H1 (cell line): ENCODE measurements around the gene PRG2. TPM values are rescaled to one million over a fixed set of nuclear protein-coding genes. Genes with fewer than 3 reads are reported as not detected.

Experiments
- CTCF ChIA-PET: fragments of 300-600 bp; sonication (Branson Sonifier 250); formaldehyde crosslinking; loops from one replicate; lab custom pipeline; 2021; ENCODE audit not compliant: partially characterized antibody; lab: Charles Lee
- POLR2A ChIA-PET: fragments of 300-600 bp; sonication (Branson Sonifier 250); formaldehyde crosslinking; loops from one replicate; lab custom pipeline; 2021; ENCODE audit warnings: inconsistent platforms; ENCODE audit not compliant: partially characterized antibody; lab: Charles Lee
- DNase-seq, 2 experiments: peaks; one replicate each; pipeline versions ENCODE4 v3.0.0 to v3.0.0-alpha.2; 2010 to 2022; ENCODE audit warnings: low spot score in 2 of 2, low read depth in 1 of 2, mixed read lengths in 1 of 2
- FAIRE-seq: peaks from 2 replicates; lab custom pipeline; 2011; peaks lifted over from hg19 to GRCh38; lab: Jason Lieb, UNC
- H2AFZ ChIP-seq: 2 replicates; pipeline ENCODE4 v1.8.1; 2012; ENCODE audit warnings: low read length, inconsistent platforms
- H2AK5ac ChIP-seq: 2 replicates; pipeline ENCODE4 v1.6.1; 2013; ENCODE audit warnings: low read depth, low read length
- H2BK120ac ChIP-seq: replicated peaks from 2 replicates; pipeline ENCODE3; 2013; ENCODE audit warnings: low read depth, low read length, inconsistent platforms
- H2BK12ac ChIP-seq: 2 replicates; pipeline ENCODE4 v1.6.1; 2013; ENCODE audit warnings: low read depth, low read length
- H2BK15ac ChIP-seq: 2 replicates; pipeline ENCODE4 v1.6.1; 2013; ENCODE audit warnings: low read length
- H2BK20ac ChIP-seq: 2 replicates; pipeline ENCODE4 v1.6.1; 2013; ENCODE audit warnings: low read length
- H2BK5ac ChIP-seq: 2 replicates; pipeline ENCODE4 v1.6.1; 2013; ENCODE audit warnings: low read depth, low read length
- H3K14ac ChIP-seq: 2 replicates; pipeline ENCODE4 v1.6.1; 2013; ENCODE audit warnings: inconsistent platforms; ENCODE audit not compliant: insufficient read length
- H3K18ac ChIP-seq: 2 replicates; pipeline ENCODE4 v1.6.1; 2013; ENCODE audit warnings: low read length; ENCODE audit errors: extremely low read depth
- H3K23ac ChIP-seq: 2 replicates; pipeline ENCODE4 v1.6.1; 2013; ENCODE audit warnings: inconsistent platforms; ENCODE audit not compliant: insufficient read length
- H3K23me2 ChIP-seq: 2 replicates; pipeline ENCODE4 v1.6.1; 2013; ENCODE audit warnings: low read depth, low read length
- H3K27ac ChIP-seq: 2 replicates; pipeline ENCODE4 v1.6.1; 2011; ENCODE audit warnings: low read depth, low read length, inconsistent platforms
- H3K27me3 ChIP-seq, 4 experiments: replicated peaks in 1 of 4; 1 replicate in 1 of 4; 2 replicates in 3 of 4; pipeline versions ENCODE4 v1.6.1 to v1.8.1; 2011 to 2013; ENCODE audit warnings: low read length in 3 of 4, mild to moderate bottlenecking in 3 of 4, inconsistent platforms in 2 of 4, mixed read lengths in 2 of 4, moderate library complexity in 1 of 4; ENCODE audit not compliant: control insufficient read depth in 3 of 4, insufficient read depth in 3 of 4; ENCODE audit errors: extremely low read depth in 1 of 4
- H3K36me3 ChIP-seq, 4 experiments: 2 replicates each; pipeline versions ENCODE4 v1.6.1 to v1.8.1; 2011 to 2013; ENCODE audit warnings: mild to moderate bottlenecking in 4 of 4, low read length in 3 of 4, moderate library complexity in 2 of 4, control low read depth in 1 of 4, inconsistent platforms in 1 of 4; ENCODE audit not compliant: insufficient read depth in 4 of 4, control insufficient read depth in 2 of 4
- H3K4ac ChIP-seq: replicated peaks from 2 replicates; pipeline ENCODE3; 2013; ENCODE audit warnings: low read length, low read depth, mixed read lengths, inconsistent platforms; ENCODE audit not compliant: insufficient read length
- H3K4me1 ChIP-seq, 4 experiments: replicated peaks in 1 of 4; 1 replicate in 1 of 4; 2 replicates in 3 of 4; pipeline versions ENCODE4 v1.6.1 to v1.8.1; 2011 to 2013; ENCODE audit warnings: low read length in 3 of 4, inconsistent platforms in 2 of 4, mixed read lengths in 1 of 4; ENCODE audit not compliant: insufficient read depth in 4 of 4, control insufficient read depth in 3 of 4
- H3K4me2 ChIP-seq, 2 experiments: 2 replicates each; pipeline versions ENCODE4 v1.6.1 to v1.8.1; 2011 to 2013; ENCODE audit warnings: low read depth in 2 of 2, low read length in 2 of 2, control low read depth in 1 of 2, inconsistent platforms in 1 of 2, mild to moderate bottlenecking in 1 of 2; ENCODE audit not compliant: insufficient read depth in 1 of 2
- H3K4me3 ChIP-seq, 4 experiments: fragments of 200-600, 300-600 bp in 1 of 4; sonication (generic), shearing (Covaris generic), sonication (Bioruptor Twin) in 1 of 4; 2 replicates each; pipeline versions ENCODE4 v1.5.1 to v1.8.1; 2011 to 2016; ENCODE audit warnings: low read length in 4 of 4, low read depth in 3 of 4, control low read depth in 2 of 4, inconsistent platforms in 2 of 4, mild to moderate bottlenecking in 2 of 4, mixed read lengths in 1 of 4, moderate library complexity in 1 of 4; ENCODE audit not compliant: insufficient read depth in 2 of 4; ENCODE audit errors: extremely low read depth in 1 of 4
- H3K56ac ChIP-seq: replicated peaks from 2 replicates; pipeline ENCODE3; 2013; ENCODE audit warnings: low read depth, mild to moderate bottlenecking, mixed read lengths, low read length, inconsistent platforms; ENCODE audit not compliant: insufficient read length
- H3K79me1 ChIP-seq: 2 replicates; pipeline ENCODE4 v1.6.1; 2013; ENCODE audit warnings: low read depth, low read length, control low read depth
- H3K79me2 ChIP-seq, 2 experiments: 2 replicates each; pipeline versions ENCODE4 v1.6.1 to v1.8.1; 2012 to 2013; ENCODE audit warnings: low read length in 2 of 2, mild to moderate bottlenecking in 2 of 2, inconsistent platforms in 1 of 2; ENCODE audit not compliant: insufficient read depth in 2 of 2, control insufficient read depth in 1 of 2
- H3K9ac ChIP-seq, 4 experiments: replicated peaks in 1 of 4; 1 replicate in 1 of 4; 2 replicates in 3 of 4; pipeline versions ENCODE4 v1.6.1 to v1.8.1; 2011 to 2013; ENCODE audit warnings: low read depth in 3 of 4, low read length in 3 of 4, control low read depth in 2 of 4, mild to moderate bottlenecking in 2 of 4, moderate library complexity in 2 of 4, inconsistent platforms in 1 of 4; ENCODE audit errors: extremely low read depth in 1 of 4
- H3K9me3 ChIP-seq, 2 experiments: 2 replicates each; pipeline versions ENCODE4 v1.6.1 to v1.8.1; 2012 to 2013; ENCODE audit warnings: mild to moderate bottlenecking in 2 of 2, moderate library complexity in 2 of 2, control low read depth in 1 of 2, inconsistent platforms in 1 of 2, low read depth in 1 of 2, low read length in 1 of 2, mixed read lengths in 1 of 2; ENCODE audit not compliant: insufficient read depth in 2 of 2
- H4K20me1 ChIP-seq, 2 experiments: replicated peaks in 1 of 2; 2 replicates each; pipeline versions ENCODE3 to v1.8.1; 2011 to 2013; ENCODE audit warnings: inconsistent platforms in 2 of 2, low read length in 2 of 2, mild to moderate bottlenecking in 1 of 2; ENCODE audit not compliant: insufficient read depth in 2 of 2, control insufficient read depth in 1 of 2
- H4K5ac ChIP-seq: 2 replicates; pipeline ENCODE4 v1.6.1; 2013; ENCODE audit warnings: low read length, low read depth, mixed read lengths, inconsistent platforms; ENCODE audit not compliant: insufficient read length
- H4K8ac ChIP-seq: 2 replicates; pipeline ENCODE4 v1.8.0; 2013; ENCODE audit warnings: mild to moderate bottlenecking, moderate library complexity, low read length, inconsistent platforms; ENCODE audit not compliant: insufficient read depth; ENCODE audit errors: extremely low read depth
- H4K91ac ChIP-seq: replicated peaks from 2 replicates; pipeline ENCODE3; 2013; ENCODE audit warnings: low read length, mixed read lengths, inconsistent platforms; ENCODE audit not compliant: insufficient read length
- ASH2L ChIP-seq: fragments of 200-600, 300-600 bp; sonication (generic); IDR thresholded peaks from one replicate; pipeline ENCODE4 v1.7.1; 2017; ENCODE audit warnings: low read length
- CBX5 ChIP-seq: fragments of 300-800, 300-1000 bp; sonication (generic); IDR thresholded peaks from 2 replicates; pipeline ENCODE4 v1.7.1; 2016; ENCODE audit warnings: antibody characterized with exemption, low read length, low read depth
- CHD1 ChIP-seq: IDR thresholded peaks from 2 replicates; pipeline ENCODE4 v1.6.1; 2012; ENCODE audit warnings: low read depth, low read length, improper control_type of control experiment
- CREB1 ChIP-seq: IDR thresholded peaks from 2 replicates; pipeline ENCODE4 v1.6.1; 2012; ENCODE audit warnings: inconsistent platforms
- JUN ChIP-seq: IDR thresholded peaks from 2 replicates; pipeline ENCODE4 v1.6.1; 2011; ENCODE audit warnings: low read depth, mild to moderate bottlenecking, improper control_type of control experiment, low read length
- RBBP5 ChIP-seq: IDR thresholded peaks from 2 replicates; pipeline ENCODE4 v1.7.1; 2012; ENCODE audit warnings: low read depth, mild to moderate bottlenecking, inconsistent platforms, low read length, moderate library complexity, borderline replicate concordance
- RFX5 ChIP-seq: IDR thresholded peaks from 2 replicates; pipeline ENCODE4 v1.6.1; 2011; ENCODE audit warnings: low read depth, low read length, improper control_type of control experiment, borderline replicate concordance
- RNF2 ChIP-seq: fragments of 200-900, 300-1000 bp; sonication (generic); IDR thresholded peaks from 2 replicates; pipeline ENCODE4 v1.7.1; 2016; ENCODE audit warnings: borderline replicate concordance, low read depth, mild to moderate bottlenecking, antibody characterized with exemption, low read length; ENCODE audit not compliant: poor library complexity, severe bottlenecking; ENCODE audit errors: missing control alignments
- SUZ12 ChIP-seq: fragments of 200-600 bp; sonication (generic); IDR thresholded peaks from 2 replicates; pipeline ENCODE4 v1.6.1; 2012; ENCODE audit warnings: mild to moderate bottlenecking, inconsistent platforms, low read length, moderate library complexity, mixed read lengths
- YY1 ChIP-seq: IDR thresholded peaks from 2 replicates; pipeline ENCODE4 v1.6.1; 2011; ENCODE audit warnings: low read depth, mild to moderate bottlenecking, low read length
- WGBS, 2 experiments: shearing (Covaris generic) in 1 of 2; methylation state at CpG; one replicate each; pipeline versions ENCODE4 v1.1.6 to v1.1.7; 2013 to 2015; ENCODE audit warnings: low lambda C conversion rate in 2 of 2, mixed read lengths in 2 of 2, inconsistent platforms in 1 of 2, low coverage in 1 of 2, missing lambda C conversion rate in 1 of 2; ENCODE audit not compliant: insufficient replicate concordance in 2 of 2, insufficient coverage in 1 of 2, insufficient read length in 1 of 2; ENCODE audit errors: extremely low coverage in 1 of 2, missing lambda C conversion rate in 1 of 2; 5-methylcytosine and 5-hydroxymethylcytosine counted together
- polyA plus RNA-seq, 7 experiments: library from polyadenylated mRNA; depleted of rRNA in 3 of 7; stranded (reverse) in 5 of 7; unstranded in 2 of 7; fragments of >200 nt in 5 of 7; fragments of 200-250 nt in 2 of 7; gene quantifications; 1 replicate in 5 of 7; 2 replicates in 1 of 7; 4 replicates in 1 of 7; pipeline versions ENCODE4 v1.2.1 to v1.2.3, GENCODE V29; 2011 to 2013; ENCODE audit warnings: missing spikeins in 2 of 7, mixed read lengths in 2 of 7
- total RNA-seq: library from RNA; stranded (reverse); fragmentation: NEBNext Ultra II Directional; extraction: Animal tissue kit (Norgen Biotek cat#: 25700); gene quantifications from 2 replicates; pipeline ENCODE4 v1.2.1, GENCODE V29; 2021
- TF ChIP-seq, protein P1 (sequence below): IDR thresholded peaks from 2 replicates; pipeline ENCODE4 v1.6.1; 2012; ENCODE audit warnings: low read length, inconsistent platforms

The PRG2 gene
- total and polyA plus RNA-seq, 2 of the 8 experiments (the other 6 are each of a cell fraction or from before 2014, with no cell fraction given): 0.32 TPM; not detected in 1

- H3K9me3 ChIP-seq: no peaks in the 10 kb centered on the region
- H2BK12ac ChIP-seq: no peak within 1 kb of the TSS; the same call in 1 of the 2 replicates
- peaks cover 6% of the 10 kb centered on the region for H3K79me1 ChIP-seq
- H3K27ac ChIP-seq: no peak within 1 kb of the TSS
- no peak within 1 kb of the TSS for H4K5ac ChIP-seq
- no peak within 1 kb of the TSS; the same call in 1 of the 2 replicates for H2BK5ac ChIP-seq
- H2AK5ac ChIP-seq: no peak within 1 kb of the TSS
- no peak within 1 kb of the TSS for H3K9ac ChIP-seq
- H2BK15ac ChIP-seq: 0 out of 2 replicates have a peak within 1 kb of the TSS, but pooled peaks have one; percentile 24
- DNase-seq (no peak), FAIRE-seq (no peak)
- no peak within 1 kb of the TSS for H3K4me2 ChIP-seq
- WGBS, 2 experiments: 65% methylated on average over 4 of the region's 4 CpGs; no CpG with 5 or more reads in 1 of the 2 experiments
- peaks cover 6 to 12% (median 8%) of the 10 kb centered on the region in 4 experiments for H3K4me1 ChIP-seq
- peaks cover 4 to 14% (median 9%) of the 10 kb centered on the region in 4 experiments for H3K36me3 ChIP-seq
- ChIA-PET POLR2A (interaction anchor here (0.6 to 45.7 kb wide), 3 partner anchors 31 to 272 kb away, joined by 4 to 1279 read pairs (median 4); partner anchors contain the start of gene TNKS1BP1), CTCF (interaction anchor here (1.0 to 4.4 kb wide), 13 partner anchors 9 to 497 kb away, joined by 3 to 20 read pairs (median 4); partner anchors contain the start of genes RTN4RL2 and TNKS1BP1)
- H2BK120ac ChIP-seq: no peak within 1 kb of the TSS
- H3K56ac ChIP-seq: no peak within 1 kb of the TSS
- H2BK20ac ChIP-seq: no peak within 1 kb of the TSS
- H4K20me1 ChIP-seq: no peaks in the 10 kb centered on the region
- no peak within 1 kb of the TSS for H4K8ac ChIP-seq
- H3K14ac ChIP-seq: no peak within 1 kb of the TSS
- H3K4me3 ChIP-seq: no peak within 1 kb of the TSS
- H2AFZ ChIP-seq: peak within 1 kb of the TSS; percentile 18; the same call in 1 of the 2 replicates
- peaks cover 0 to 5% (median 2%) of the 10 kb centered on the region in 4 experiments; a peak in 3 of 7 replicates for H3K27me3 ChIP-seq
- peaks cover 12 to 22% of the 10 kb centered on the region in 2 experiments for H3K79me2 ChIP-seq
- no peak within 1 kb of the TSS for H3K18ac ChIP-seq
- no peak within 1 kb of the TSS for H3K4ac ChIP-seq
- H3K23me2 ChIP-seq: peaks cover 4% of the 10 kb centered on the region
- H3K23ac ChIP-seq: no peak within 1 kb of the TSS
- H4K91ac ChIP-seq: no peak within 1 kb of the TSS
- no peak for TF ChIP-seq CREB1
- TF ChIP-seq, protein P1, sequence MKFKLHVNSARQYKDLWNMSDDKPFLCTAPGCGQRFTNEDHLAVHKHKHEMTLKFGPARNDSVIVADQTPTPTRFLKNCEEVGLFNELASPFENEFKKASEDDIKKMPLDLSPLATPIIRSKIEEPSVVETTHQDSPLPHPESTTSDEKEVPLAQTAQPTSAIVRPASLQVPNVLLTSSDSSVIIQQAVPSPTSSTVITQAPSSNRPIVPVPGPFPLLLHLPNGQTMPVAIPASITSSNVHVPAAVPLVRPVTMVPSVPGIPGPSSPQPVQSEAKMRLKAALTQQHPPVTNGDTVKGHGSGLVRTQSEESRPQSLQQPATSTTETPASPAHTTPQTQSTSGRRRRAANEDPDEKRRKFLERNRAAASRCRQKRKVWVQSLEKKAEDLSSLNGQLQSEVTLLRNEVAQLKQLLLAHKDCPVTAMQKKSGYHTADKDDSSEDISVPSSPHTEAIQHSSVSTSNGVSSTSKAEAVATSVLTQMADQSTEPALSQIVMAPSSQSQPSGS: no peak
- TF ChIP-seq YY1: no peak
- TF ChIP-seq JUN: no peak
- no peak for TF ChIP-seq CHD1
- TF ChIP-seq SUZ12: no peak
- TF ChIP-seq RFX5: no peak
- no peak for TF ChIP-seq ASH2L
- TF ChIP-seq RNF2: no peak
- TF ChIP-seq CBX5: no peak
- no peak for TF ChIP-seq RBBP5
Measured at GRCh38 chr11:57338142-57338541, 52.3 kb downstream of the PRG2 start, which contains the start of gene P2RX3. P2RX3 (plus strand) TSS chr11:57338352; CDS start chr11:57338551, 199 bp downstream.
